GM23248 (cell line): Measurements from ENCODE around the gene FUT1.

ENCODE experiments used
- EZH2 ChIP-seq: fragments of 200-600 bp; sonication (generic); IDR thresholded peaks from 2 replicates; pipeline ENCODE4 v1.6.1; 2018; ENCODE audit warnings: antibody characterized with exemption, mild to moderate bottlenecking; ENCODE audit not compliant: insufficient read depth, poor library complexity, severe bottlenecking
- EZH2phosphoT487 ChIP-seq: fragments of 200-600 bp; sonication (generic); IDR thresholded peaks from 2 replicates; pipeline ENCODE4 v1.6.1; 2018; ENCODE audit warnings: antibody characterized with exemption, moderate library complexity, mild to moderate bottlenecking, low read depth; ENCODE audit not compliant: insufficient read depth

DNA sequence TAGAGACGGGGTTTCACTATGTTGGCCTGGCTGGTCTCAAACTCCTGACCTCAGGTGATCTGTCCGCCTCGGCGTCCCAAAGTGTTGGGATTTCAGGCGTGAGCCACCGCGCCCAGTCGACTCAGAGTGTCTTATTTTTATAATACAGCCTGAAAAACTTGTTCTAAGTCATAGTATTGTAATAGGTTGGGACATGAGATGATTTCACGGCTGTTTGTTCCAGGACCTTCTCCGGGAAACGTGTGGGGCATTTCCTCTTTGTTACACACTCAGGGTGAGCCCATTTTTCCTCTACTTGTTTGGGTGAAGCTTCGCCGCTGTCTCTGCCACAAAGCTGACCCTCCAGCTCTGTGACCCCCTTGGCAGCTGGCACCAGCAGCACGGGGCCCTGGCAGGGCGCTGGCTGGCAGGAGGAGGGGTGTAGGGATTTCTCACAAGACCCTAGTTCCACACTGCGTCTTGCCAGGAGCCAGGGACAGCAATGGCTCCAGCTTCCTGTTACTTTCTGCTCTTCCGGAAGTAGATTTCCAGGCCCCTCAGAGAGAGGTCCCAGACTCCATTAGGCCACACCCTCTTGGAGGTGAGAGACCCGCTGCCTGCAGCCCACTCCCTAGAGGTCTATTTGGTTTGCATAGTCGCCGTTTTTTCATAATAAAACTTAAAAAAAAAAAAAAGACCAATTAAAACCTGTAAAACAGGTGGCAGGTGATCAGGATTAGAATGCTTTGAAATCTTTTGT lies 18.5 kb upstream of the FUT1 start:
- TF ChIP-seq EZH2 (no peak), EZH2phosphoT487 (no peak)
